ENCODE data around the gene ATRX.

- TF ChIP-seq POLR2A (IDR thresholded peaks at IDR 0.05; ENCODE audit: low read depth, low read length) (no peak), BRCA1 (IDR thresholded peaks at IDR 0.05; ENCODE audit: low read depth, low read length) (no peak), HCFC1 (IDR thresholded peaks at IDR 0.05; ENCODE audit: low read length) (no peak), RFX5 (IDR thresholded peaks at IDR 0.05; ENCODE audit: low read depth, low read length) (no peak), CTCF (IDR thresholded peaks at IDR 0.05 in 2 of 3, conservative IDR thresholded peaks at IDR 0.05 in 1 of 3; ENCODE audit: control insufficient read depth in 2 of 3, extremely low read depth in 1 of 3, insufficient read depth in 1 of 3, low read depth in 3 of 3, low read length in 3 of 3) (no peak), POLR2AphosphoS5 (IDR thresholded peaks at IDR 0.05; ENCODE audit: low read length) (no peak), STAT1 (conservative IDR thresholded peaks at IDR 0.05) (no peak), CEBPZ (IDR thresholded peaks at IDR 0.05; ENCODE audit: low read depth, low read length) (no peak)
Observed at GRCh38 chrX:77572322-77572721, 213.7 kb downstream of the ATRX start.
